Pancreas (tissue), 10 donors: ENCODE data around the gene PPP6R3. TPM values are rescaled to one million over a fixed set of nuclear protein-coding genes. Genes with fewer than 3 reads are reported as not detected.

ENCODE experiments used
- ATAC-seq, 4 donors: fragments of 200-7000 bp; cut with Tn5 transposase; one replicate each; pipeline versions ENCODE4 v1.8.0 to v1.9.1; 2020; ENCODE audit warnings: mild to moderate bottlenecking in 4 of 4, moderate library complexity in 4 of 4
- DNase-seq, 6 donors: peaks; one replicate each; pipeline ENCODE4 v3.0.0-alpha.2; 2020
- FAIRE-seq: peaks from 2 replicates; lab custom pipeline; 2012; peaks lifted over from hg19 to GRCh38; lab: Jason Lieb, UNC
- H3K27ac ChIP-seq, 4 donors: fragments of 200-600 bp; sonication (generic); 1 replicate in 3 of 4; 2 replicates in 1 of 4; pipeline versions ENCODE4 v1.5.0 to v1.8.0; 2020
- H3K27me3 ChIP-seq, 4 donors: fragments of 200-600 bp; one replicate each; pipeline ENCODE4 v1.8.0; 2021
- H3K36me3 ChIP-seq, 3 donors: fragments of 200-600 bp; sonication (generic) in 1 of 3; one replicate each; pipeline versions ENCODE4 v1.5.0 to v1.8.0; 2020 to 2021
- H3K4me1 ChIP-seq, 3 donors: fragments of 200-600 bp; one replicate each; pipeline ENCODE4 v1.8.0; 2021
- H3K4me3 ChIP-seq, 4 donors: fragments of 200-600 bp; sonication (generic) in 2 of 4; one replicate each; pipeline versions ENCODE4 v1.5.0 to v1.8.0; 2020 to 2021
- H3K9me3 ChIP-seq, 4 donors: fragments of 200-600 bp; one replicate each; pipeline ENCODE4 v1.8.0; 2021
- CTCF ChIP-seq, 4 donors: fragments of 200-600 bp; sonication (generic) in 3 of 4; IDR thresholded peaks; one replicate each; pipeline versions ENCODE4 v1.5.0 to v1.8.0; 2021; ENCODE audit warnings: antibody characterized with exemption in 4 of 4
- WGBS, 2 donors: extraction: QIAGEN DNeasy Blood & Tissue Kit; methylation state at CpG; one replicate each; pipeline ENCODE4 v1.1.7; 2013; 5-methylcytosine and 5-hydroxymethylcytosine counted together
- intact Hi-C, 3 donors: fragments of 100-400 bp; cut with DNase I; formaldehyde crosslinking; loops; one replicate each; pipeline versions ENCODE4 v1.11.1 to v1.14.2; 2022
- polyA plus RNA-seq, 2 donors: library from polyadenylated mRNA; stranded (reverse); fragments of 200-250 nt; gene quantifications; one replicate each; pipeline ENCODE4 v1.2.3, GENCODE V29; 2013
- total RNA-seq, 6 donors: library from RNA; stranded (reverse); fragmentation: NEBNext Ultra II Directional in 4 of 6; extraction: Animal tissue kit (Norgen Biotek cat#: 25700) in 4 of 6; gene quantifications; one replicate each; pipeline versions ENCODE4 v1.2.1 to v1.2.4, GENCODE V29; 2021 to 2023
- donor health status: healthy with polysubstance abuse.
- donor health status: DM: no; HTN: no; CAD: no; lungs with moderate emphysema.
- donor health status: DM: no; HTN: no; CAD: no.
- donor health status: control.
- donor health status: control.
- donor health status: Bipolar disorder and iron deficiency.
- donor health status: DM: yes; HTN: yes; CAD: no.
- donor health status: DM: no; HTN: no; CAD: no.
- donor health status: DM: no; HTN: no; CAD: no.
- donor health status: DM: yes; HTN: yes; CAD: no.

Gene PPP6R3
- total and polyA plus RNA-seq, 8 donors, result 19.5 to 56.0 (median 33.5) TPM

GRCh38 chr11:68643585-68643984, 183.0 kb downstream of the PPP6R3 start:
- Histone ChIP-seq H3K36me3 (no peaks in the 10 kb centered on the region), H3K27ac (no peak overlapping the region), H3K9me3 (no peaks in the 10 kb centered on the region), H3K4me3 (no peak overlapping the region), H3K4me1 (no peaks in the 10 kb centered on the region), H3K27me3 (no peaks in the 10 kb centered on the region)
- no peak for DNase-seq
- TF ChIP-seq CTCF (IDR thresholded peaks at IDR 0.05), result no peak
- ATAC-seq, result no peak
- intact Hi-C loops, result no loop called here
- WGBS, 2 donors, result 20 to 23% methylated on average over 12 of the region's 12 CpGs
- FAIRE-seq, result no peak

DNA sequence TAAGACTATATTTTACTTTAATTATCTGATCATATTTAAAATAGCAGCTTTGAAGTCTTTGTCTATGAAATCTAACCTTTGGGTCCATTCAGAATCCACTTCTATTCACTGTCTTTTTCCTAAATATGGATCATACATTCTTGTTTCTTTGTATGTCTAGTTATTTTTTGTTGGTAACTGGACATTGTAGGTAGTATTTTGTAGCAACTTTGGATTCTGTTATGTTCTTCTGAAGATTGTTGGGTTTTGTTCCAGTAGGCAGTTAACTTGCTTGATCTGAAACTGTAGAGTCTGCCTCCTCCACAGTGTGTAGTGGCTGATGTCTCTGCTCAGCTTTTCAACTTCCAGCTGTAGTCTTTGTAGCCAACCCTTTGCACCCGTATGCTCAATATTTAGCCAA, 186.3 kb downstream of the PPP6R3 start:
- no peaks in the 10 kb centered on the region for H3K36me3 ChIP-seq
- DNase-seq, result no peak
- no peaks in the 10 kb centered on the region for H3K27me3 ChIP-seq
- H3K27ac ChIP-seq, result no peak overlapping the region
- H3K4me3 ChIP-seq, result no peak overlapping the region
- H3K9me3 ChIP-seq, result no peaks in the 10 kb centered on the region
- no peaks in the 10 kb centered on the region for H3K4me1 ChIP-seq
- intact Hi-C loops, result no loop called here
- ATAC-seq, result no peak
- TF ChIP-seq CTCF (IDR thresholded peaks at IDR 0.05), result no peak
- WGBS, 2 donors, result 77 to 95% methylated on average over 1 of the region's 1 CpG
- FAIRE-seq, result no peak

- intact Hi-C loops, result no loop called here
- Histone ChIP-seq H3K27me3 (no peaks in the 10 kb centered on the region), H3K9me3 (no peaks in the 10 kb centered on the region), H3K4me3 (no peak overlapping the region), H3K36me3 (no peaks in the 10 kb centered on the region), H3K4me1 (no peaks in the 10 kb centered on the region), H3K27ac (no peak overlapping the region)
- no peak for TF ChIP-seq CTCF (IDR thresholded peaks at IDR 0.05)
- 56 to 58% methylated on average over 37 of the region's 38 CpGs for WGBS, 2 donors
- no peak for ATAC-seq
- no peak for FAIRE-seq
- no peak for DNase-seq
Observed at GRCh38 chr11:68649851-68650555, 189.5 kb downstream of the PPP6R3 start.

- Histone ChIP-seq H3K4me3 (no peak overlapping the region), H3K4me1 (no peaks in the 10 kb centered on the region), H3K27me3 (no peaks in the 10 kb centered on the region), H3K27ac (no peak overlapping the region), H3K36me3 (no peaks in the 10 kb centered on the region), H3K9me3 (no peaks in the 10 kb centered on the region)
- DNase-seq (no peak), FAIRE-seq (no peak), ATAC-seq (no peak)
- intact Hi-C loops, result no loop called here
- 64 to 72% methylated on average over 14 of the region's 14 CpGs for WGBS, 2 donors
- TF ChIP-seq CTCF (IDR thresholded peaks at IDR 0.05), result no peak
Observed at GRCh38 chr11:68650801-68651200, 190.2 kb downstream of the PPP6R3 start.

- no peak overlapping the region for H3K27ac ChIP-seq
- ATAC-seq (no peak), DNase-seq (no peak), FAIRE-seq (no peak)
- H3K4me1 ChIP-seq, result no peaks in the 10 kb centered on the region
- H3K27me3 ChIP-seq, result no peaks in the 10 kb centered on the region
- H3K9me3 ChIP-seq, result no peaks in the 10 kb centered on the region
- no peak for TF ChIP-seq CTCF (IDR thresholded peaks at IDR 0.05)
- H3K4me3 ChIP-seq, result no peak overlapping the region
- WGBS, 2 donors, result 45 to 58% methylated on average over 22 of the region's 22 CpGs
- no peaks in the 10 kb centered on the region for H3K36me3 ChIP-seq
- intact Hi-C loops, result no loop called here
Observed at GRCh38 chr11:68651208-68651984, 190.8 kb downstream of the PPP6R3 start.
